PC-3 (cell line): Measurements from ENCODE around the gene C5orf58. TPM values are rescaled to one million over a fixed set of nuclear protein-coding genes. Genes with fewer than 3 reads are reported as not detected.

ENCODE experiments used
- ATAC-seq: fragments of 200-7000 bp; cut with Tn5 transposase; 2 replicates; pipeline ENCODE4 v1.9.1; 2020; ENCODE audit warnings: mild to moderate bottlenecking, moderate library complexity
- BruUV-seq: library from RNA; stranded (reverse); fragments of 400-500 nt; replicated peaks from 2 replicates; lab custom pipeline; 2021; lab: Mats Ljungman, UMichigan
- CTCF ChIA-PET: fragments of 300-600 bp; sonication (Branson Sonifier 250); formaldehyde crosslinking; loops from one replicate; lab custom pipeline; 2022; ENCODE audit warnings: antibody characterized with exemption; lab: Charles Lee
- POLR2A ChIA-PET: fragments of 300-600 bp; sonication (Branson Sonifier 250); formaldehyde crosslinking; loops from one replicate; lab custom pipeline; 2022; ENCODE audit warnings: antibody characterized with exemption; ENCODE audit not compliant: unreplicated experiment; lab: Charles Lee
- DNase-seq: peaks from one replicate; pipeline ENCODE4 v3.0.0-alpha.2; 2015
- H2AFZ ChIP-seq: fragments of 300-600 bp; sonication (generic); 2 replicates; pipeline ENCODE4 v1.6.0; 2016; ENCODE audit warnings: antibody characterized with exemption, low read length
- H3F3A ChIP-seq: fragments of 300-600 bp; sonication (generic); one replicate; pipeline ENCODE4 v1.6.0; 2017; ENCODE audit warnings: antibody characterized with exemption, low read length, control low read depth, mild to moderate bottlenecking; ENCODE audit not compliant: unreplicated experiment
- H3K27ac ChIP-seq: fragments of 300-600 bp; sonication (generic); 2 replicates; pipeline ENCODE4 v1.5.1; 2016; ENCODE audit warnings: mild to moderate bottlenecking, low read length
- H3K27me3 ChIP-seq: fragments of 300-600 bp; sonication (generic); 2 replicates; pipeline ENCODE4 v1.6.1; 2016; ENCODE audit warnings: low read length, mixed read lengths
- H3K36me3 ChIP-seq: fragments of 300-600 bp; sonication (generic); 2 replicates; pipeline ENCODE4 v1.6.1; 2016; ENCODE audit warnings: low read depth, mixed run types, low read length, mixed read lengths
- H3K4me1 ChIP-seq: fragments of 300-600 bp; sonication (generic); 2 replicates; pipeline ENCODE4 v1.5.1; 2016; ENCODE audit warnings: low read length; ENCODE audit not compliant: insufficient read depth
- H3K4me2 ChIP-seq: fragments of 300-600 bp; sonication (generic); 2 replicates; pipeline ENCODE4 v1.6.0; 2016; ENCODE audit warnings: low read length
- H3K4me3 ChIP-seq: fragments of 300-600 bp; sonication (generic); 2 replicates; pipeline ENCODE4 v1.5.1; 2016; ENCODE audit warnings: mild to moderate bottlenecking, low read length, mixed read lengths
- H3K79me2 ChIP-seq: fragments of 300-600 bp; sonication (generic); 2 replicates; pipeline ENCODE4 v1.6.1; 2017; ENCODE audit warnings: low read length, mixed read lengths
- H3K9ac ChIP-seq: fragments of 300-600 bp; sonication (generic); 2 replicates; pipeline ENCODE4 v1.6.0; 2016; ENCODE audit warnings: mild to moderate bottlenecking, low read length
- H3K9me2 ChIP-seq: fragments of 300-600 bp; sonication (generic); replicated peaks from 2 replicates; pipeline ENCODE4 v1.6.1; 2016; ENCODE audit warnings: mixed run types, low read length, mixed read lengths
- H3K9me3 ChIP-seq: fragments of 300-600 bp; sonication (generic); 2 replicates; pipeline ENCODE4 v1.6.1; 2016; ENCODE audit warnings: low read length, mixed read lengths
- H4K20me1 ChIP-seq: fragments of 300-600 bp; sonication (generic); 2 replicates; pipeline ENCODE4 v1.6.1; 2016; ENCODE audit warnings: low read length, mixed read lengths
- CTCF ChIP-seq: fragments of 300-600 bp; sonication (generic); conservative IDR thresholded peaks from 2 replicates; pipeline ENCODE4 v1.5.1; 2017; ENCODE audit warnings: antibody characterized with exemption, low read depth, mild to moderate bottlenecking, low read length
- EZH2 ChIP-seq: fragments of 300-600 bp; sonication (generic); IDR thresholded peaks from one replicate; pipeline ENCODE4 v1.6.1; 2017; ENCODE audit warnings: antibody characterized with exemption, mild to moderate bottlenecking, low read length; ENCODE audit not compliant: unreplicated experiment
- EZH2phosphoT487 ChIP-seq: fragments of 300-600 bp; sonication (generic); IDR thresholded peaks from 2 replicates; pipeline ENCODE4 v1.6.1; 2018; ENCODE audit warnings: mild to moderate bottlenecking, antibody characterized with exemption, low read length, borderline replicate concordance
- intact Hi-C: fragments of 100-400 bp; cut with micrococcal nuclease; formaldehyde crosslinking; loops from 2 replicates; pipeline ENCODE4 v1.9.0; 2023
- total RNA-seq: library from RNA; depleted of rRNA; stranded (reverse); fragments of >200 nt; gene quantifications from 2 replicates; pipeline ENCODE4 v1.2.3, GENCODE V29; 2014

C5orf58 gene
- total RNA-seq, 1 experiment from 2014 or later = not detected

DNA sequence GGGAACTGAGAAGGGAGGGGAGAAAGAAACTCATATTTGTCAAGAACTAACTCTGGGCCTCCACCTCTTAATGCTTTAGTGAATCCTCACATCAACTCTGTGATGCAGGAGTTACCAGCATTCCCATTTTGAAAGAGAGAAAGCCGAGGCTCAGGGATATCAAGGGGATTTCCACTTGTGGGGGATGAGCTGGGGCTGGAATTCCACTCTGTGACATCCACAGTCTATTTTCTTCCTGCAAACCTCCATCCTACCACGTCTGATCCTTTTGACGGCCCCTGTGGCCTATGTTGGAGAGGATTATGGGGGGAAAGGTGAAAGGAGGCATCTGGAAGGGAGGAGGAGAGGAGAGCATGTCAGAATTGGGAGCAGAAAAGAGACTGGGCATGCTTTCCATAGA, 55.8 kb downstream of the C5orf58 start:
- H2AFZ ChIP-seq = no peak overlapping the region
- POLR2A ChIA-PET = no interaction called here
- CTCF ChIA-PET = no interaction called here
- DNase-seq (no peak), ATAC-seq (no peak)
- TF ChIP-seq EZH2 (no peak), CTCF (no peak), EZH2phosphoT487 (no peak)
- H3F3A ChIP-seq = no peaks in the 10 kb centered on the region
- H3K4me2 ChIP-seq = no peak overlapping the region
- H3K79me2 ChIP-seq = no peaks in the 10 kb centered on the region
- H3K4me1 ChIP-seq = no peaks in the 10 kb centered on the region
- H3K36me3 ChIP-seq = no peaks in the 10 kb centered on the region
- no peak overlapping the region for H3K9ac ChIP-seq
- no peaks in the 10 kb centered on the region for H4K20me1 ChIP-seq
- no peak overlapping the region for H3K4me3 ChIP-seq
- intact Hi-C loops = no loop called here
- no peaks in the 10 kb centered on the region for H3K9me2 ChIP-seq
- no peaks in the 10 kb centered on the region for H3K9me3 ChIP-seq
- H3K27me3 ChIP-seq = peaks cover 63% of the 10 kb centered on the region
- BruUV-seq = no TSS peak
- H3K27ac ChIP-seq = no peak overlapping the region

- no peak overlapping the region for H3K9ac ChIP-seq
- no peak overlapping the region for H2AFZ ChIP-seq
- H3F3A ChIP-seq = no peaks in the 10 kb centered on the region
- H3K4me3 ChIP-seq = no peak overlapping the region
- ChIA-PET CTCF (no interaction called here), POLR2A (no interaction called here)
- TF ChIP-seq EZH2phosphoT487 (no peak), CTCF (no peak), EZH2 (no peak)
- H4K20me1 ChIP-seq = no peaks in the 10 kb centered on the region
- H3K4me2 ChIP-seq = no peak overlapping the region
- DNase-seq (no peak), ATAC-seq (no peak)
- no peak overlapping the region for H3K27ac ChIP-seq
- H3K36me3 ChIP-seq = no peaks in the 10 kb centered on the region
- no peaks in the 10 kb centered on the region for H3K9me2 ChIP-seq
- intact Hi-C loops = no loop called here
- H3K27me3 ChIP-seq = peaks cover 65% of the 10 kb centered on the region
- BruUV-seq = no TSS peak
- H3K79me2 ChIP-seq = no peaks in the 10 kb centered on the region
- H3K9me3 ChIP-seq = no peaks in the 10 kb centered on the region
- H3K4me1 ChIP-seq = no peaks in the 10 kb centered on the region
Measured at GRCh38 chr5:170289121-170289520, 56.3 kb downstream of the C5orf58 start.

GRCh38 chr5:170289764-170290163, 57.0 kb downstream of the C5orf58 start:
- BruUV-seq = no TSS peak
- H3K27ac ChIP-seq = no peak overlapping the region
- ChIA-PET POLR2A (no interaction called here), CTCF (no interaction called here)
- no peaks in the 10 kb centered on the region for H3K79me2 ChIP-seq
- no peak overlapping the region for H2AFZ ChIP-seq
- no peak for DNase-seq
- H4K20me1 ChIP-seq = no peaks in the 10 kb centered on the region
- peaks cover 71% of the 10 kb centered on the region for H3K27me3 ChIP-seq
- H3K4me3 ChIP-seq = no peak overlapping the region
- H3K9me3 ChIP-seq = no peaks in the 10 kb centered on the region
- H3K4me2 ChIP-seq = no peak overlapping the region
- no peaks in the 10 kb centered on the region for H3K4me1 ChIP-seq
- intact Hi-C loops = no loop called here
- no peak overlapping the region for H3K9ac ChIP-seq
- no peak for ATAC-seq
- H3K36me3 ChIP-seq = no peaks in the 10 kb centered on the region
- TF ChIP-seq EZH2phosphoT487 (no peak), CTCF (no peak), EZH2 (no peak)
- no peaks in the 10 kb centered on the region for H3F3A ChIP-seq
- H3K9me2 ChIP-seq = no peaks in the 10 kb centered on the region
